Tibial artery (tissue), 4 donors: ENCODE measurements around the gene COBLL1.

Experiments
- DNase-seq, 2 donors: peaks; one replicate each; pipeline ENCODE4 v3.0.0-alpha.2; 2019
- H3K27ac ChIP-seq, 2 donors: fragments of 200-600 bp; sonication (generic) in 1 of 2; 1 replicate in 1 of 2; 2 replicates in 1 of 2; pipeline ENCODE4 v1.5.1; 2018 to 2019; ENCODE audit warnings: mild to moderate bottlenecking in 1 of 2
- H3K27me3 ChIP-seq, 2 donors: fragments of 200-600 bp; sonication (generic) in 1 of 2; one replicate each; pipeline versions ENCODE4 v1.5.1 to v1.6.0; 2016 to 2019
- H3K36me3 ChIP-seq, 3 donors: fragments of 200-600 bp; sonication (generic) in 2 of 3; one replicate each; pipeline ENCODE4 v1.5.1; 2016 to 2019; ENCODE audit warnings: mild to moderate bottlenecking in 2 of 3
- H3K4me1 ChIP-seq, 4 donors: fragments of 200-600 bp; sonication (generic) in 2 of 4; 1 replicate in 3 of 4; 2 replicates in 1 of 4; pipeline ENCODE4 v1.5.1; 2016 to 2019
- H3K4me3 ChIP-seq, 2 donors: fragments of 200-600 bp; sonication (generic) in 1 of 2; 1 replicate in 1 of 2; 2 replicates in 1 of 2; pipeline ENCODE4 v1.5.1; 2018 to 2019; ENCODE audit warnings: mild to moderate bottlenecking in 2 of 2
- H3K9me3 ChIP-seq, 3 donors: fragments of 200-600 bp; sonication (generic) in 1 of 3; one replicate each; pipeline ENCODE4 v1.5.1; 2016 to 2019
- intact Hi-C: fragments of 100-400 bp; cut with DNase I; formaldehyde crosslinking; loops from one replicate; pipeline ENCODE4 v1.15.0; 2023; ENCODE audit warnings: low total_unique reads
- TF ChIP-seq, protein P1 (sequence below), 2 experiments: fragments of 200-600 bp in 1 of 2; fragments of 450-650 bp in 1 of 2; IDR thresholded peaks; one replicate each; pipeline ENCODE4 v1.5.1; 2017 to 2019; ENCODE audit warnings: antibody characterized with exemption in 2 of 2, mild to moderate bottlenecking in 1 of 2, moderate library complexity in 1 of 2

COBLL1 gene

DNA sequence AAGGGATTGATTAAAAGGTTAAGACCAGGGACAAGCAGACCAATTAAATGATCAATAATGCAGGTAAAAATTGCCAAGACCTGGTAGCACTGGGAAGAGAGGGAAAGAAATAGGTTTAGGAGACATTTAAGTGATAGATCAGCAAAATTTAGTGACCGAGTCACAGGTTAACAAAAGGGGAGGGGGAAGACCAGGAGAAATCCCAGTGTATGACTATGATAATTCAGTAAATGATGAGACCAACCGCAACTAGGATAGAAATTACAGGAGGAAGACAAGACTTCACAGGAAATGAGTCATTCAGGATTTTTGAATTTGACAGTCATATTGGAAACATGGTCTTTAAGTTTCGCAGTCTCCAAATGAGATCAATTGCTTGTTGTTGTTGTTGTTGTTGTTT, 62.9 kb downstream of the COBLL1 start:
- intact Hi-C loops: no loop called here
- no peaks in the 10 kb centered on the region for H3K36me3 ChIP-seq
- H3K9me3 ChIP-seq: no peaks in the 10 kb centered on the region
- no peak for DNase-seq
- TF ChIP-seq, protein P1, sequence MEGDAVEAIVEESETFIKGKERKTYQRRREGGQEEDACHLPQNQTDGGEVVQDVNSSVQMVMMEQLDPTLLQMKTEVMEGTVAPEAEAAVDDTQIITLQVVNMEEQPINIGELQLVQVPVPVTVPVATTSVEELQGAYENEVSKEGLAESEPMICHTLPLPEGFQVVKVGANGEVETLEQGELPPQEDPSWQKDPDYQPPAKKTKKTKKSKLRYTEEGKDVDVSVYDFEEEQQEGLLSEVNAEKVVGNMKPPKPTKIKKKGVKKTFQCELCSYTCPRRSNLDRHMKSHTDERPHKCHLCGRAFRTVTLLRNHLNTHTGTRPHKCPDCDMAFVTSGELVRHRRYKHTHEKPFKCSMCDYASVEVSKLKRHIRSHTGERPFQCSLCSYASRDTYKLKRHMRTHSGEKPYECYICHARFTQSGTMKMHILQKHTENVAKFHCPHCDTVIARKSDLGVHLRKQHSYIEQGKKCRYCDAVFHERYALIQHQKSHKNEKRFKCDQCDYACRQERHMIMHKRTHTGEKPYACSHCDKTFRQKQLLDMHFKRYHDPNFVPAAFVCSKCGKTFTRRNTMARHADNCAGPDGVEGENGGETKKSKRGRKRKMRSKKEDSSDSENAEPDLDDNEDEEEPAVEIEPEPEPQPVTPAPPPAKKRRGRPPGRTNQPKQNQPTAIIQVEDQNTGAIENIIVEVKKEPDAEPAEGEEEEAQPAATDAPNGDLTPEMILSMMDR (IDR thresholded peaks at IDR 0.05): no peak
- peaks cover 0 to 72% (median 22%) of the 10 kb centered on the region in 4 donors for H3K4me1 ChIP-seq
- H3K27ac ChIP-seq: peak overlapping the region; percentile 43 to 81
- no peak overlapping the region for H3K4me3 ChIP-seq
- no peaks in the 10 kb centered on the region for H3K27me3 ChIP-seq

DNA sequence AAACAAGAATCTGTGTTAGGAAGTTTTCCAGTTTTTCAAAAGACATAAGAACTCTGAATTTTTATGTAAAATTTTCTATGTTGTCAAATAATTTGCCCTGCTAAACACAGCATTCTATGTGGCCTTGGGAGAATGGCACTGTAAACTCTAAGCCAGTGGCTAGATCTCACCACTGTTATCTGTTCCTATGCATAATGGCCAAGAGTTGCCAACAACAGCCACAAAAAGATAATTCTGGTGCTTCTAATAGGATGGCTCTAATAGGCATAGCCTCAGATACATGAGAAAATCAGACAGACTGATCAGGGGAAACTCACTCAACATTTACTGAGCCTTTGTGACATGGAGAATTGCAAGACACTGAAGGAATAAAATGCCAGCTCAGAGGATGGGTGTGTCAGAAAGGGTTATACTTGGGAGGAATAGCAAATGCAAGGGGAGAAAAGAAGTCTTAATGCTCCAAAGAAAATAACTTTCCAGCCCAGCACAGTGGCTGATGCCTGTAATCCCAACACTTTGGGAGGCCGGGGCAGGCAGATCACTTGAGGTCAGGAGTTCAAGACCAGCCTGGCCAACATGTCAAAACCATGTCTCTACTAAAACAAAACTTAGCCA, 63.7 kb downstream of the COBLL1 start:
- TF ChIP-seq, protein P1 (IDR thresholded peaks at IDR 0.05): no peak
- intact Hi-C loops: no loop called here
- Histone ChIP-seq H3K27ac (peak overlapping the region; percentile 43 to 81), H3K27me3 (no peaks in the 10 kb centered on the region), H3K36me3 (no peaks in the 10 kb centered on the region), H3K4me1 (peaks cover 0 to 72% (median 16%) of the 10 kb centered on the region in 4 donors), H3K4me3 (no peak overlapping the region), H3K9me3 (no peaks in the 10 kb centered on the region)
- DNase-seq: no peak

DNA sequence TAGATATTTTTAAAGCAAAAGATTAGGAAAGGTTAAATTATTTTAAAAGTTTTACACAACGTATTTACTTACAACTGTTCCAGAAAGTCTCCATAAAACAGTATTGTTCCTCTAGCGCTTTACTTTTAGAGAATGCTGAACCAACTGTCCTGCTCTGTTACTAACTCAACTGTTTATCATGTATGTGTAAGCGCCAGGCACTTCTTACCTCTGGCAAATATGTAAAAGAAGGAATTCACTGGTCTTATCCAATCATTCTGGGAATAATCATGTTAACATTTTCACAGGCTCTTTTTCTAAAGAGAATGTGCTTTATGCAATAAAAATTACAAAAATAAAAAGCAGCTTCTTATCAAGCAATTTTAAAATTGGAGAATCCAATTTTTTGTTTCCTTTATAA, 68.0 kb downstream of the COBLL1 start:
- peak overlapping the region in 1 of 2 donors; percentile 21 for H3K27ac ChIP-seq
- no peaks in the 10 kb centered on the region for H3K9me3 ChIP-seq
- intact Hi-C loops: no loop called here
- TF ChIP-seq, protein P1 (IDR thresholded peaks at IDR 0.05): no peak
- DNase-seq: no peak
- H3K27me3 ChIP-seq: no peaks in the 10 kb centered on the region
- peaks cover 0 to 56% (median 5%) of the 10 kb centered on the region in 4 donors for H3K4me1 ChIP-seq
- H3K4me3 ChIP-seq: no peak overlapping the region
- H3K36me3 ChIP-seq: no peaks in the 10 kb centered on the region

DNA sequence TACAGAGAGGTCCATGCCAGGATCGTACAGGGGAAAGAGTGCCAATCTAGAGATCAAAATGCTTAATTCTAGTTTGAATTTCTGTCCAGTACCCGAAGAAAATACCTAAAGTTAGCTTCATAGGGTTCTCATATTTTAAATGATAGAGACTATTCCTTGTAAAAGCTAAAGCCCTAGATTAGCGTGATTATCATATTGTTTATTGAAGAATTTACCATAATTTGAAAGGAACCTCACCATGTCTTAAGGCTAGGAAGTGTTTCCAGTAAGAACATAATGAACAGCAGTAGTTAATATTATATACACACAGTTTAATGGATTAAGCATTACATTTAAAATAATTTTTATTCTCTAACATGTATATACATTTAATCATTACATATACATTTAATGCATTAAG, 68.5 kb downstream of the COBLL1 start:
- H3K27me3 ChIP-seq: no peaks in the 10 kb centered on the region
- no peaks in the 10 kb centered on the region for H3K36me3 ChIP-seq
- no peak overlapping the region for H3K4me3 ChIP-seq
- peak overlapping the region in 1 of 2 donors; percentile 21 for H3K27ac ChIP-seq
- H3K4me1 ChIP-seq: peaks cover 0 to 53% (median 4%) of the 10 kb centered on the region in 4 donors
- intact Hi-C loops: no loop called here
- no peaks in the 10 kb centered on the region for H3K9me3 ChIP-seq
- no peak for DNase-seq
- TF ChIP-seq, protein P1 (IDR thresholded peaks at IDR 0.05): no peak

DNA sequence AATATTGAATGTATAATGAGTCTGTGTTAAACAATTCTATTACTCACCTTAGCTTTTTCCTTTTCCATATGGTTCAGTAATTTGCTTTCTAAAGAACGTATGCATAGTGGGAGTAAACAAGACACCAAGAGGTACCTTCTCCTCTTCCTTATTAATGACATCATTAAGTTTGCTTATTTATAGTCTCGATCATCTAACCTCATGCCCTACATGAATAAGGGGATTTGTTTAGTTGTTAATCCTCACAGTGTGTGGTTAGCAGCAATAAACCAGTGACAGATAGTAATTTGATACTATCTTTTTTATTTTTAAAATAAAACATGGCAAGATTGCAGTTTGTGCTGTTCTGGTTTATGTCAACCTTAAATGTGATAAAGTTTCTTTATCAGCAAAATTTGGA, 69.7 kb downstream of the COBLL1 start:
- no peaks in the 10 kb centered on the region for H3K36me3 ChIP-seq
- H3K27me3 ChIP-seq: no peaks in the 10 kb centered on the region
- H3K4me1 ChIP-seq: peaks cover 0 to 49% (median 1%) of the 10 kb centered on the region in 4 donors
- DNase-seq: no peak
- TF ChIP-seq, protein P1 (IDR thresholded peaks at IDR 0.05): no peak
- H3K27ac ChIP-seq: no peak overlapping the region
- intact Hi-C loops: no loop called here
- H3K9me3 ChIP-seq: no peaks in the 10 kb centered on the region
- no peak overlapping the region for H3K4me3 ChIP-seq
